Activated T-cell treated with anti-CD3 and anti-CD28 coated beads, Interleukin-2, amount 50 U/mL, for 48 hours (primary cell): ENCODE data around the gene DYNC2H1.

Source experiments
- DNase-seq, 2 experiments: peaks; one replicate each; pipeline ENCODE4 v3.0.0-alpha.2; 2020

DYNC2H1 gene

DNA sequence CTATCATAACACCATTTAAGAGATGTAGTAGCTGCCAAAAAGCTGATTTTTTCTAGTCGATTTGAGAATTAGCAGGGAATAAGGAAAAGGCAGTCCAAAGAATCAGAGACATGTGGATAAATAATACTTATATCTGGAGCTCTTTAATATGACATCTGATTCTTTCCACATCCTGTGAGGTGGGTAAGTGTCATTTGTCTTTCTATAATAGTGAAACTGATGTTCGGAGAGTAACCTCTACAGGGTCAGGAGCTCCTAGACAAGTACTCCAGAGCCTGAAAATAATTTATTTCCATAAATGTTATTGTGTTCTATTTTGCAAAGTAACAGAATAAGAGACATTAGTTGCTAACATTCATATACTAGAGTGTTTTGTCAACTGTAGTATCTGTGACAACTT lies 367.6 kb downstream of the DYNC2H1 start:
- DNase-seq: no peak

DNA sequence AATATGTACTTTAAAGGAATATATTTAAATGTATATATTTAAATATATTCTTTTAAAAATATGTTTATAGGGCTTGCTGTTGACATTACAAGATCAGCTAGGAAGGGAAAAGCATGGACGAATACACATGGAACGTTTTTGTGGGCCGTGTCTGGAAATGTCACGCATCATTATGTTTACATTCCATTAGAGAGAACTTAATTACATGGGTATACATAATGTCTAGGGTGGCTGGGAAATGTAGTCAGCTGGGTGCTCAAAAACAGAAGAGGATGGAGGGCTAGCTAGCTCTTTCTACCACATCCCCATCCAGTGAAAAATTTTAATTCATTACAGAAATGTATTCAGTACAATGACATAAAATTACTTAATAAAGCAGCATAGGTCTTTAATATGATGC lies 371.2 kb downstream of the DYNC2H1 start:
- DNase-seq: no peak

DNA sequence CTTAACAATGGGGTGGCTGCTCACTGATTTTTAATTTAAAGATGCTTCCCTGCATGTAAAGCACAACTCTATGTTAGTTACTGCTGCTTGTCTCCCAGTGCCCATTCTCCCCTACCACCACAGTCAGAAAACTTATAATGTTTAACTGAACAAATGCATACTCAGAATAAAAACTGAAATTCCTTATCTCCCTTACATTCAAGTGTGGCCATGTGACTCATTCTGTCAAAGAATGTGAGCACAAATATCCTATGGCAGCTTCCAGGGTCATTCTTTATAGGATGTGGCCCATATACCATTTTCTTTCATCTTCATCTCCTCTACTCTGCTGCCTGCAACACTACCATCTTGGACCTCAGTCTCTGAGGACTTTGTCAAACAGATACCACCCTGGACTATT lies 374.8 kb downstream of the DYNC2H1 start:
- DNase-seq: no peak

DNA sequence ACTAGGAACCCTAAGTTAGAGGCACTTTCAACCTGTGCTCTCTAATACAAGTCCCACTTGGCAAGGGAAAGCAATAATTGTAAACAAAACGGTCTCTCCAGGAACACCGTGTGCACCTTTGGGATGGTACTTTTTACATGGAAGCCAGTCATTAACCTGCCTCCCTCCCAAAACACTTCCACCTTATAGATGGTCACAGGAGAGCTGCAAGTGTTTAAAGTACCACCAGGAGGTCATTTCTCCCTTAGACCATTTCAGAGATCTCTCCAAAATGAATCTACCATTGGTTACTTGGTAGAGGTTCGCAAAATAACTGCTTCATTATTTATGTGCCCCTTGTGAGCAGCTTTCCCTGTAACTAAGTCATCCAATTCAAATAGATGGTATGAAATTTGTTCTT lies 375.3 kb downstream of the DYNC2H1 start:
- DNase-seq: no peak

DNA sequence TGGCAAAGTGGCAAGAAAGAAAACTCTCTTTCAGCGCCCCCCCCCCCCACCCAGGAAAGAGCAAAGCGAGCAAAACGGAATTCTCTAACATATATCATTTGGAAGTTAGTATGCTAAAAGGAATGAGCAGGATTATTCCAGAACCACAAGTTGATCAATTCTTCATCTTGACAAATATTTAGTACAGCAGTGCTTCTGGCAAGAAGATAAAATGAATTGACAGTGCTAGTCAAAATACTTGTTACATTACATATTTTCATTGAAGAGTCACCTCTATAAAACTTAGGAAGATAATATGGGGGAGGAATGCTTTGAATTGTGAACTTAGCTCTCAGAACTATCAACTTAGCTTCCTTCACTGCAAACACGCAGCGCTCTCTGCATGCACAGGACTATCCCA lies 377.4 kb downstream of the DYNC2H1 start:
- no peak for DNase-seq

DNA sequence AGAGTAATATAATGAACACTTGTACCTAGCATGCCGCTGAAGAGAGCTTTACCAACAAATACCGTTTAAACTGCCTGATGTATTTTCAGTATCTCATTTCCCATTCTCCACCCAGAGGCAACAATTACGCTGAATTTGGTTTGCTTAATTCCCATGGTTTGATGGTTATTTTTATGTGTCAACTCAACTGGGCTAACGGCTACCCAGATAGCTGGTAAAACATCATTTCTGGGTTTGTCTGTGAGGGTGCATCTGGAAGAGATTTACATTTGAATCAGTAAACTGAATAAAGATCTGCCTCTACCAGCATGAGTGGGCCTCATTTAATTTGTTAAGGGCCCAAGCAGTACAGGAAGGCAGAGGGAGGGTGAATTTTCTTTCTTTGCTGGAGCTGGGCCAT lies 377.9 kb downstream of the DYNC2H1 start:
- DNase-seq: no peak

DNA sequence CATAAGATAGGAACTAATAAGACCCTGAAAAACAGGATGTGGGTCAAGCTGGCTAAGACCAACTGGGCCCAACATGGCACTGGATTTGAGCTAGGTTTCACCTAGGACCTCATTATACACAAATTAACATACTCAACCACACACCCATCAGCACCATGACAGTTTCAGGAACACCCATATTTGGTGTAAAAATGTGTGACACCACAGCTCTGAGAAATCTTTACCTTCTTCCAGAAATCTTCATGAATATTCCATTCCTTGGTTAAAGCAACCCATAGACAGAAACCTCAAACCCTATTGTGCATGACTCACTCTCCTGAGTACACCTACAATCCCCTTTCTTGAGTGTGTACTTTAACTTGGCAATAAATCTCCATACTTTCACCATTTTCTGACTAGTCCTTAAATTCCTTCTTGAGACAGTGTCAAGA lies 378.8 kb downstream of the DYNC2H1 start:
- no peak for DNase-seq

DNA sequence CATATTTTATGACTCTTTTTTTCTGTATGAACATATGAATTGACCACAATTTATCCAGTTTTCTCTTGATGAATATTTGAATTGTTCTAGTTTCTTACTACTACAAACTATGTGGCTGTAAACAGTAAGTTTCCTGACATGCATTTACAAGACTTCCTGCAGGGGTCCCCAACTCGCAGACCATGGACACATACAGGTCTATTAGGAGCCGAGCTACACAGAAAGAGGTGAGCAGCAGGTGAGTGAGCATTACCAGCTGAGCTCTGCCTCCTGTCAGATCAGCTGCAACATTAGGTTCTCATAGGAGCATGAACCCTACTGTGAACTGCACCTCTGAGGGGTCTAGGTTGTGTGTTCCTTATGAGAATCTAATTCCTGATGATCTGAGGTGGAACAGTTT lies 379.4 kb downstream of the DYNC2H1 start:
- DNase-seq: no peak

DNA sequence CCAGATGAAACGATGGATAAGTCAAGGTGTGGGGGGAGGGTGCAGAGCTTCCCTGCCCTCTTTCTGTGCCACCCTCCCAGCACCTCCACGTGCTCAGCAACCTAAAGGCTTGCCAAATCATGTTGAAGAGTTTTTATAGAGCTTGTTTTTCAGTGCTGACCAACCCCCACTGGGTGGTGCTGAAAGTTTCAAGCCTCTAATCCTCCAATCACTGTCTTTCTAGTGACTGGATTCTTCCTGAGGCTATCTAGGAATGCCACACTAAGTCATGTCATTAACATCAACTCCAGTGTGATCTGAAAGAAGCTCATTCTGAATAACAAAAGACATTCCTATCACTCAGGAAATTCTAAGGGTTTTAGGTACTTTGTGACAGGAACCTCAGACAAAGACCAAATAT lies 382.6 kb downstream of the DYNC2H1 start:
- no peak for DNase-seq

DNA sequence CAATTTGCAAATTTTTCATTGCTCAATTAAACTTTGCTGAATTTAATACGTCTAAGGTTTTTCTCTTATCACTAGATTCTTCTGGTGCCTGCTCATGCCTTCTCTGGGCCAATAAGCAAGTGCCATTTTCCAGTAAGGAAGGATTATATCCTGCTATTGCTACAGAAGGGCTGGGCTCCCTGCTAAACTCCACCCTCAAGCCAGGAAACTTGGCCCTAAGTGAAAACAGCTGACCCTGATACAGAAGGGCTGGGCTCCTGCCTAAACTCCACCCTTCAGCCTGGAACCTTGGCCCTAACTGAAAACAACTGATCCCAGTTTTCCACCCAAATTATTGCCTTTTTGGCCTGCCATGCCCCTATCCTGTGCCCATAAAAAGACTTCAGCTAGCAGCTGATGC lies 385.3 kb downstream of the DYNC2H1 start:
- no peak for DNase-seq

DNA sequence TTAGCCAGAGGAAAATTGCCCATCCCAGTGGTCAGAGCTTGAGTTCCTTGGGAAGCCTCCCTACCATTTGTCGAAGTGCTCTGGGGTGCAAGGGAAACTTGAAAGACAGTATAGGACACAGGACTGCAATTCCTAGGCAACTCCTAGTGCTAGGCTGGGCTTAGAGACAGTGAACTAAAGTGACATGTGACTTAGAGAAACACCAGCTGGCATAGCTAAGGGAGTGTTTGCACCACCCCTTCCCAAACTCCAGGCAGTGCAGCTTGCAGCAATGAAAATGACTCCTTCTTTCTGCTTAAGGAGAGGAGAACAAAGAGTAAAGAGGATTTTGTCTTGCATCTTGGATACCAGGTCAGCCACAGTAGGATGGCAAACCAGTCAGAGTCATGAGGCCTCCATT lies 388.0 kb downstream of the DYNC2H1 start:
- DNase-seq: no peak

DNA sequence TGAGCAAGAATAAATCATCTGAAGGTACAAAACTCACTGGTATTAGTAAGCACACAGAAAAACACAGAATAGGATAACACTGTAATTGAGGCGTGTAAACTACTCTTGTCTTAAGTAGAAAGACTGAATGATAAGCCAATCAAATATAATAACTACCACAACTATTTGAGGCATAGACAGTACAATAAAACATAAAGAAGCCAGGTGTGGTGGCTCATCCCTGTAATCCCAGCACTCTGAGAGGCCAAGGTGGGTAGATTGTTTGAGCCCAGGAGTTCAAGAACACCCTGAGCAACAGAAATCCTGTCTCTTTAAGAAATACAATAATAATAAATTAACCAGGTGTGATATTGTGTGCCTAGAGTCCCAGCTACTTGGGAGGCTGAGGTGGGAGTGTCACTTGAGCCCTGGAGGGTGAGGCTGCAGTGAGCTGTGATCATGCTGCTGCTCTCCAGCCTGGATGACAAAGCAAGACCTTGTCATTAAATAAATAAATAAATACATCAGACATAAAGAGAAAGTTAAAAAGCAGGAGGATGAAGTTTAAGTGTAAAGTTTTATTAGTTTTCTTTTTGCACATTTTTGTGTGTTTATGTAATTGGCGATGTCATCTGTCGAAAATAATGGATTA lies 390.6 kb downstream of the DYNC2H1 start:
- DNase-seq: no peak

DNA sequence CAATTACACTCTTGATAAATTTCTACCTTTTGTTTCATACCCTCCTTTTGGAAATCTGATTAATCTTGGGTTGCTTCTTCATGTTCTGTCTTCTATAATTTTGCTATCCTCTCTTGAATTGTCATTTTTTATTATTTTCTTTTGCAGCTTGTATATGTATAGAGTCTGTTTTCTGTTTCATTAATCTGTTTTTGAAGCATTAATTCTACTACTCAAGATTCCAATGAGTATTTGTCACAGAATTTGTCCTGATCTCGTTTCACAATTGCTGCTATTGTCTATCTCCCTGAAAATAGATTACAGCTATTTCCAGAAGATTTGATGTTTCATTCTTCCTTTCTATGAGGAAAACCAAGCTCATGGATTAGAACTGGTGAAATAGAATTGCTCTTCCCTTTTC lies 406.1 kb downstream of the DYNC2H1 start:
- DNase-seq: no peak

DNA sequence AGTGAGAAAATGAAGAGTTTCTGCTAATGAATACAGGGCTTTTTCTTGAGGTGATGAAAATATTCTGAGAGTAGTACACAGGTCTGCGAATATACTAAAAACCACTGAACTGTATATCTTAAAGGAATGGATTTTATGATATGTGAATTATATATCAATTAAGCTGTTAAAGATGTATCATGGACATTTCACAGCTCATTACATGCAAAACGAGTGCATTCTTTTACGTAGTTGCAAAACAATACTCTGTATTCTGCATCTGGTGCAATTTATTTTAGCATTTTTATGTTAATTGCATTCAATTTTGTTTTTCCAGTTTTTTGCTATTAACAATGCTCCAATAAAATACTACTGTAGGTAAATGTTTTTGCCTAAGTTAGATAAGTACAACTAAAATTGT lies 411.6 kb downstream of the DYNC2H1 start:
- no peak for DNase-seq

DNA sequence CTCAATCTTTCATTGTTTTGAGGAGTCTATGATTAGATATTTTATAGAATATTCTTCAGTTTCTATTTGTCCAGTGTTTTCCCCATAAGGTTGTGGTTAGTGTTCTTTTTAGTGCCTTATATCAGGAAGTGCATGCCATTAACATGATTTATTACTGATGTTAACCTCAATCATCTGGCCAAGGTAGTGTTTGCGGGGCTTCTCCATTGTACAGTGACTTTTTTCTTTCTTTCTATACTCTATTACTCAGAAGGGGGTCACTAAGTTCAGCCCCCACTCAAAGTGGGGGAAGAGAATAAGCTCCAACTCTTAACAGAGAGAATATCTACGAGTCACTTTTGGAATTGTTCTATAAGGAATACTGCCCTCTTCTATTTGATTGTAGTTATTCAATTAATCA lies 415.8 kb downstream of the DYNC2H1 start:
- no peak for DNase-seq

DNA sequence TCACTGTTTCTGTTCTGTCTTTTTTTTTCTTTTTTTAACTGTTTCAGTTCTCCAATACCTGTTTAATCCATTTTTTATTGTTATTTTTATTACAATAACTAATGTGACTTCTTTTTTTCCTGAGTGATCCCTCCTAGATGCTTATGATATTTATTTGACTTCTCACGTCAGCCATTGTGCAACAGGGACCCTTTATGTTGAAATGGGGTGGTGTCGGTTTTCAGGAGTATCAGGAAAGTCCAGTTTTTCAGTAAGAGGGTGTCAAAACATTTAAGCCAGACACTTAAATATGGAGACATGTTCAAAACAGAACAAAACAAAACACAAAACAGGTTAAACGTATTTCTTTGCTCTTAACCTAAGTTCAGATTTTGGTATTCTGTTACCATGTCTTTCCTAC lies 418.8 kb downstream of the DYNC2H1 start:
- no peak for DNase-seq

DNA sequence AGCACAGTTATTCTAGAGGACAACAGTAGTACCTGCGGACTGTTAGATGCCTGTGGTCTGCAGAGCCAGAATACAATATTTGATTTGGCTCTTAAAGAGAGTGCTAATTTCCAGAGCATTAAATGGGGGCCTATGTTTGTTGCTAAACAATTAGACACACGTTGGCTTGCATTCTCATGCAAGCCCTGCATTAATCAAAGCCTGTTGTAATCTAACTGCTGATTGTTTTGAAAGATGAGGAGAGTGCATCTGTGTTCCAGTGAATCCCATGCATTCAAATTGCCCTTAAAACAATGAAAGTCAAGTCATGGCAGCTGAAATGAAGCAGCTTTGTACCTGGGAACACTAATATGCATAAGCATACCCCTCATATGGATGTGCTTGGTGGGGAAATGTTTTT lies 419.4 kb downstream of the DYNC2H1 start:
- DNase-seq: no peak

DNA sequence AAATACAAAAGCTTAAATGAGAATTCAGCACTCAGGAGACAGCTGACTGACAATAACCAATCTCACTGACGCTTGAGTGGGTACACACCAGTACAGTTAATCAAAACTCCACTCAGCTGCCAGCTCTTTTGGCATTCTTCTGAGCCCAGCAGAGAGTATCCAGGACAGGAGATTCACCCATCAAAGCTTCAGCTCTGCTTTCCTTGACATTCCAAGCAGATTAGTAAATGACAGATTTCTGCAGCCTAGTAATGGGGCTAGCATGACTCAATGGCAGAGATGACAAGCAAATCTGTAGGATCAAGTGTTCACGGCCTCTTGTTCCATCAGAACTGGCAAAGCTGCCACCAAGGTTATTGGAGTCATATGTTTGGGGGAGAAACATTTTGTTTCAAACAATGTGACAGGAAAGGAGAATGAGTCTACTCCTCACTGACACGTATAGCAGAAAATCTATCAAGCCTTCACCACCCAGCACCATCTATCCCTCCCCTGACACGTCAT lies 420.0 kb downstream of the DYNC2H1 start:
- no peak for DNase-seq
